ENCODE data around the gene PTCD1. TPM values are rescaled to one million over a fixed set of nuclear protein-coding genes. Genes with fewer than 3 reads are reported as not detected.
A peak's percentile ranks its signal among the peaks of the same experiment; 100 is the strongest.
"Not testable (repeated sequence)": the region's sequence is repeated elsewhere in the genome, so short reads cannot be mapped to it uniquely, and the experiment has no call there.

Gene PTCD1
- total and polyA plus RNA-seq, 2 experiments from 2014 or later: 2.8 to 5.2 TPM

GRCh38 chr7:99389772-99390171 is 48.8 kb downstream of the PTCD1 start:
- Histone ChIP-seq H3K79me2 (ENCODE audit: insufficient read depth) (peaks cover 39% of the 10 kb centered on the region), H3K36me3 (ENCODE audit: low read depth) (peaks cover 42% of the 10 kb centered on the region; the same call in 1 of the 2 replicates), H3K9me3 (ENCODE audit: low read depth) (no peaks in the 10 kb centered on the region), H3K9me2 (ENCODE audit: insufficient read depth) (no peaks in the 10 kb centered on the region), H3K27me3 (replicated peaks; ENCODE audit: insufficient read depth) (no peaks in the 10 kb centered on the region), H4K20me1 (ENCODE audit: insufficient read depth) (no peaks in the 10 kb centered on the region), H3K4me3 (no peak overlapping the region), H3K4me2 (ENCODE audit: unreplicated experiment) (no peak overlapping the region), H2AFZ (no peak overlapping the region), H3K27ac (no peak overlapping the region), H3K9ac (no peak overlapping the region), H3F3A (ENCODE audit: insufficient read depth) (peaks cover 13% of the 10 kb centered on the region; the same call in 1 of the 2 replicates), H3K4me1 (ENCODE audit: insufficient read depth) (no peaks in the 10 kb centered on the region)
- TF ChIP-seq EZH2phosphoT487 (IDR thresholded peaks at IDR 0.05; ENCODE audit: insufficient read depth, low read depth): no peak
- TF ChIP-seq EZH2 (IDR thresholded peaks at IDR 0.05; ENCODE audit: insufficient read depth, poor library complexity, severe bottlenecking): no peak
- in situ Hi-C loops (cut with MboI): no loop called here
- no peak for DNase-seq
- 90% methylated on average over 13 of the region's 13 CpGs for WGBS, 2 experiments (ENCODE audit: low coverage in 1 of 2, low lambda C conversion rate in 2 of 2, missing lambda C conversion rate in 2 of 2)

DNA sequence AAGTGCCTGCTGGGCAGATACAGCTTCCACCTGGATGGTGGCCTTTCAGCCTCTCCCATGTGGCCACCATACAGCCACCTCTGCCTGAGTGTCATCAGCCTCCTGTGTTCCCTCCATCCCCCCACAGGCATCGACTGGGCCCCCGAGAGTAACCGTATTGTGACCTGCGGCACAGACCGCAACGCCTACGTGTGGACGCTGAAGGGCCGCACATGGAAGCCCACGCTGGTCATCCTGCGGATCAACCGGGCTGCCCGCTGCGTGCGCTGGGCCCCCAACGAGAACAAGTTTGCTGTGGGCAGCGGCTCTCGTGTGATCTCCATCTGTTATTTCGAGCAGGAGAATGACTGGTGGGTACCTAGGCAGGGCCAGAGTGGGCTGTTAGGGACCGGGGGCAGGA is 50.7 kb downstream of the PTCD1 start:
- no peak for TF ChIP-seq EZH2 (IDR thresholded peaks at IDR 0.05; ENCODE audit: insufficient read depth, poor library complexity, severe bottlenecking)
- no peak for TF ChIP-seq EZH2phosphoT487 (IDR thresholded peaks at IDR 0.05; ENCODE audit: insufficient read depth, low read depth)
- H3K9ac ChIP-seq: no peak overlapping the region
- 93 to 96% methylated on average over 20 of the region's 20 CpGs for WGBS, 2 experiments (ENCODE audit: low coverage in 1 of 2, low lambda C conversion rate in 2 of 2, missing lambda C conversion rate in 2 of 2)
- H2AFZ ChIP-seq: no peak overlapping the region
- H3K9me2 ChIP-seq (ENCODE audit: insufficient read depth): no peaks in the 10 kb centered on the region
- in situ Hi-C loops (cut with MboI): no loop called here
- H4K20me1 ChIP-seq (ENCODE audit: insufficient read depth): no peaks in the 10 kb centered on the region
- no peak for DNase-seq
- H3K27ac ChIP-seq: no peak overlapping the region
- H3K79me2 ChIP-seq (ENCODE audit: insufficient read depth): peaks cover 58% of the 10 kb centered on the region
- H3K27me3 ChIP-seq (replicated peaks; ENCODE audit: insufficient read depth): no peaks in the 10 kb centered on the region
- no peaks in the 10 kb centered on the region for H3F3A ChIP-seq (ENCODE audit: insufficient read depth)
- H3K4me1 ChIP-seq (ENCODE audit: insufficient read depth): no peaks in the 10 kb centered on the region
- H3K36me3 ChIP-seq (ENCODE audit: low read depth): peaks cover 38% of the 10 kb centered on the region; the same call in 1 of the 2 replicates
- no peak overlapping the region for H3K4me3 ChIP-seq
- H3K9me3 ChIP-seq (ENCODE audit: low read depth): no peaks in the 10 kb centered on the region
- H3K4me2 ChIP-seq (ENCODE audit: unreplicated experiment): no peak overlapping the region

DNA sequence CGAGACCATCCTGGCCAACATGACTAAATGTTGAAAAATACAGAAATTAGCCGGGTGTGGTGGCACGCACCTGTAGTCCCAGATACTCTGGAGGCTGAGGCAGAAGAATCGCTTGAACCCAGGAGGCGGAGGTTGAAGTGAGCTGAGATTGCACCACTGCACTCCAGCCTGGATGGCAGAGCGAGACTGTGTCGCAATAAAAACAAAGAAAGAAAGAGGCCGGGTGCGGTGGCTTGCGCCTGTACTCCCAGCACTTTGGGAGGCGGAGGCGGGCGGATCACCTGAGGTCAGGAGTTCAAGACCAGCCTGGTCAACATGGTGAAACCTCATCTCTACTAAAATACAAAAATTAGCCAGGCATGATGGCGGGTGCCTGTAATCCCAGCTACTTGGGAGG is 51.4 kb downstream of the PTCD1 start:
- in situ Hi-C loops (cut with MboI); H3K9me3 ChIP-seq (ENCODE audit: low read depth); H3K4me2 ChIP-seq (ENCODE audit: unreplicated experiment); H3K27me3 ChIP-seq (replicated peaks; ENCODE audit: insufficient read depth); H3K4me1 ChIP-seq (ENCODE audit: insufficient read depth); H3K4me3 ChIP-seq; H3K9me2 ChIP-seq (ENCODE audit: insufficient read depth); H3K27ac ChIP-seq; H3F3A ChIP-seq (ENCODE audit: insufficient read depth); H4K20me1 ChIP-seq (ENCODE audit: insufficient read depth); H2AFZ ChIP-seq; H3K9ac ChIP-seq; DNase-seq: not testable (repeated sequence)
- H3K36me3 ChIP-seq (ENCODE audit: low read depth): peaks cover 38% of the 10 kb centered on the region; the same call in 1 of the 2 replicates
- 94 to 98% methylated on average over 14 of the region's 14 CpGs for WGBS, 2 experiments (ENCODE audit: low coverage in 1 of 2, low lambda C conversion rate in 2 of 2, missing lambda C conversion rate in 2 of 2)
- H3K79me2 ChIP-seq (ENCODE audit: insufficient read depth): peaks cover 64% of the 10 kb centered on the region

- TF ChIP-seq EZH2 (IDR thresholded peaks at IDR 0.05; ENCODE audit: insufficient read depth, poor library complexity, severe bottlenecking) (no peak), EZH2phosphoT487 (IDR thresholded peaks at IDR 0.05; ENCODE audit: insufficient read depth, low read depth) (no peak)
- Histone ChIP-seq H3K79me2 (ENCODE audit: insufficient read depth) (peaks cover 65% of the 10 kb centered on the region), H4K20me1 (ENCODE audit: insufficient read depth) (no peaks in the 10 kb centered on the region), H3K27ac (no peak overlapping the region), H3K4me1 (ENCODE audit: insufficient read depth) (no peaks in the 10 kb centered on the region), H2AFZ (no peak overlapping the region), H3K9me3 (ENCODE audit: low read depth) (no peaks in the 10 kb centered on the region), H3F3A (ENCODE audit: insufficient read depth) (no peaks in the 10 kb centered on the region), H3K4me2 (ENCODE audit: unreplicated experiment) (no peak overlapping the region), H3K9ac (no peak overlapping the region), H3K9me2 (ENCODE audit: insufficient read depth) (no peaks in the 10 kb centered on the region), H3K27me3 (replicated peaks; ENCODE audit: insufficient read depth) (no peaks in the 10 kb centered on the region), H3K4me3 (no peak overlapping the region), H3K36me3 (ENCODE audit: low read depth) (peaks cover 38% of the 10 kb centered on the region; the same call in 1 of the 2 replicates)
- in situ Hi-C loops (cut with MboI): no loop called here
- 77 to 84% methylated on average over 8 to 9 of the region's 9 CpGs for WGBS, 2 experiments (ENCODE audit: low coverage in 1 of 2, low lambda C conversion rate in 2 of 2, missing lambda C conversion rate in 2 of 2)
- DNase-seq: peak; percentile 59
Measured at GRCh38 chr7:99386584-99387238, 51.9 kb downstream of the PTCD1 start.

Measured in GM23248 (cell line).